Neural progenitor cell (in vitro differentiated cells): ENCODE data around the gene IL20RA. TPM values are rescaled to one million over a fixed set of nuclear protein-coding genes. Genes with fewer than 3 reads are reported as not detected.
A peak's percentile ranks its signal among the peaks of the same experiment; 100 is the strongest.
"Not testable (repeated sequence)": the region's sequence is repeated elsewhere in the genome, so short reads cannot be mapped to it uniquely, and the experiment has no call there.

Experiments used
- DNase-seq: peaks from one replicate; pipeline ENCODE4 v3.0.0-alpha.2; 2016; ENCODE audit warnings: low spot score
- H2AFZ ChIP-seq: fragments of 200-600 bp; sonication (generic); replicated peaks from 2 replicates; pipeline ENCODE4 v1.6.1; 2016; ENCODE audit warnings: antibody characterized with exemption
- H3F3A ChIP-seq: fragments of 200-600 bp; sonication (generic); 2 replicates; pipeline ENCODE4 v1.6.1; 2016; ENCODE audit warnings: antibody characterized with exemption, low read depth
- H3K27ac ChIP-seq: fragments of 200-600 bp; sonication (generic); 2 replicates; pipeline ENCODE4 v1.5.1; 2016; ENCODE audit warnings: mild to moderate bottlenecking
- H3K27me3 ChIP-seq: fragments of 200-600 bp; sonication (generic); 2 replicates; pipeline ENCODE4 v1.6.1; 2016; ENCODE audit warnings: mild to moderate bottlenecking, moderate library complexity
- H3K36me3 ChIP-seq: fragments of 200-600 bp; sonication (generic); 2 replicates; pipeline ENCODE4 v1.5.1; 2016
- H3K4me1 ChIP-seq: fragments of 200-600 bp; sonication (generic); 2 replicates; pipeline ENCODE4 v1.6.1; 2016; ENCODE audit warnings: mixed run types
- H3K4me2 ChIP-seq: fragments of 200-600 bp; sonication (generic); 2 replicates; pipeline ENCODE4 v1.6.1; 2016
- H3K4me3 ChIP-seq: fragments of 200-600 bp; sonication (generic); 2 replicates; pipeline ENCODE4 v1.5.1; 2016
- H3K79me2 ChIP-seq: fragments of 200-600 bp; sonication (generic); 2 replicates; pipeline ENCODE4 v1.6.1; 2016; ENCODE audit warnings: low read depth
- H3K9ac ChIP-seq: fragments of 200-600 bp; sonication (generic); 2 replicates; pipeline ENCODE4 v1.6.1; 2016
- H3K9me3 ChIP-seq: fragments of 200-600 bp; sonication (generic); 2 replicates; pipeline ENCODE4 v1.5.1; 2016; ENCODE audit warnings: low read depth
- H4K20me1 ChIP-seq: fragments of 200-600 bp; sonication (generic); 2 replicates; pipeline ENCODE4 v1.6.1; 2016; ENCODE audit warnings: low read depth
- H3K27ac Mint-ChIP-seq: 3 replicates; pipeline ENCODE4 v1.8.0; 2021; ENCODE audit warnings: mixed read lengths
- H3K27me3 Mint-ChIP-seq: 2 replicates; pipeline ENCODE4 v1.8.0; 2022; ENCODE audit warnings: low read depth, mild to moderate bottlenecking, inconsistent platforms, moderate library complexity, mixed read lengths; ENCODE audit not compliant: insufficient read depth
- H3K36me3 Mint-ChIP-seq: 3 replicates; pipeline ENCODE4 v1.8.0; 2021; ENCODE audit warnings: mixed read lengths
- H3K4me1 Mint-ChIP-seq: 3 replicates; pipeline ENCODE4 v1.8.0; 2021; ENCODE audit warnings: mixed read lengths
- H3K4me3 Mint-ChIP-seq: 3 replicates; pipeline ENCODE4 v1.8.0; 2021; ENCODE audit warnings: mild to moderate bottlenecking, moderate library complexity, mixed read lengths
- H3K9me3 Mint-ChIP-seq: 3 replicates; pipeline ENCODE4 v1.8.0; 2020; ENCODE audit warnings: mixed read lengths
- EZH2 ChIP-seq: fragments of 200-600 bp; sonication (generic); IDR thresholded peaks from 2 replicates; pipeline ENCODE4 v1.6.1; 2017; ENCODE audit warnings: antibody characterized with exemption, mild to moderate bottlenecking, moderate library complexity
- EZH2phosphoT487 ChIP-seq: fragments of 200-600 bp; sonication (generic); IDR thresholded peaks from 2 replicates; pipeline ENCODE4 v1.6.1; 2017; ENCODE audit warnings: antibody characterized with exemption
- total RNA-seq: library from RNA; depleted of rRNA; stranded (reverse); fragments of >200 nt; gene quantifications from 2 replicates; pipeline ENCODE4 v1.2.3, GENCODE V29; 2015; ENCODE audit warnings: low replicate concordance
- TF ChIP-seq, protein P1 (sequence below): fragments of 200-600 bp; sonication (generic); IDR thresholded peaks from 2 replicates; pipeline ENCODE4 v1.5.1; 2017; ENCODE audit warnings: antibody characterized with exemption, mild to moderate bottlenecking

The IL20RA gene
- total RNA-seq, 1 donor from 2014 or later: not detected

DNA sequence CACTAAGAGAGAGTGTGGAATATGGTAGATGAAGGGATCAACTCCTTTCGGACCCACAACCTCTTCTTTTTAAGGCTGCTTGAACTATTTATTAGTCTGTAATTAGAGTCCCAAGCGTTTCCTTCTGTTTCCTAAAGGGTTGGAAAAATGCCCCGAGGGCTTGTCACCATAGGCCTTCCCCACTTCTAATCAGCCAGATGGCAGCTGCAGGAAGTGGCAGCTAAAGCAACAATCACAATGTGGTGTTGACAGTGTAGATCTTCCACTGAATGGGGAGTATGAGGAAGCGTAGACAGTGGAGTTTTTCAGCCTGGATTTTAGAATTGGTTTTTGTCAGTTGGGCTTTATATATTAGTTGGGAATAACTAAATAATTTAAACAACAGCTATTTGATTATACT, 82.1 kb downstream of the IL20RA start:
- Histone ChIP-seq H3K4me3 (no peak overlapping the region), H3K36me3 (no peaks in the 10 kb centered on the region), H3K9me3 (no peaks in the 10 kb centered on the region), H3K27ac (no peak overlapping the region), H4K20me1 (no peaks in the 10 kb centered on the region), H3F3A (no peaks in the 10 kb centered on the region), H3K4me2 (peak overlapping the region; percentile 1), H3K79me2 (no peaks in the 10 kb centered on the region), H3K27me3 (no peaks in the 10 kb centered on the region), H3K9ac (no peak overlapping the region), H2AFZ (peak overlapping the region; percentile 77), H3K4me1 (peaks cover 3% of the 10 kb centered on the region)
- Mint-ChIP-seq H3K9me3 (no peaks in the 10 kb centered on the region), H3K36me3 (no peaks in the 10 kb centered on the region), H3K4me1 (peaks cover 22% of the 10 kb centered on the region), H3K4me3 (no peak overlapping the region), H3K27me3 (no peaks in the 10 kb centered on the region), H3K27ac (no peak overlapping the region)
- no peak for TF ChIP-seq EZH2
- TF ChIP-seq, protein P1, sequence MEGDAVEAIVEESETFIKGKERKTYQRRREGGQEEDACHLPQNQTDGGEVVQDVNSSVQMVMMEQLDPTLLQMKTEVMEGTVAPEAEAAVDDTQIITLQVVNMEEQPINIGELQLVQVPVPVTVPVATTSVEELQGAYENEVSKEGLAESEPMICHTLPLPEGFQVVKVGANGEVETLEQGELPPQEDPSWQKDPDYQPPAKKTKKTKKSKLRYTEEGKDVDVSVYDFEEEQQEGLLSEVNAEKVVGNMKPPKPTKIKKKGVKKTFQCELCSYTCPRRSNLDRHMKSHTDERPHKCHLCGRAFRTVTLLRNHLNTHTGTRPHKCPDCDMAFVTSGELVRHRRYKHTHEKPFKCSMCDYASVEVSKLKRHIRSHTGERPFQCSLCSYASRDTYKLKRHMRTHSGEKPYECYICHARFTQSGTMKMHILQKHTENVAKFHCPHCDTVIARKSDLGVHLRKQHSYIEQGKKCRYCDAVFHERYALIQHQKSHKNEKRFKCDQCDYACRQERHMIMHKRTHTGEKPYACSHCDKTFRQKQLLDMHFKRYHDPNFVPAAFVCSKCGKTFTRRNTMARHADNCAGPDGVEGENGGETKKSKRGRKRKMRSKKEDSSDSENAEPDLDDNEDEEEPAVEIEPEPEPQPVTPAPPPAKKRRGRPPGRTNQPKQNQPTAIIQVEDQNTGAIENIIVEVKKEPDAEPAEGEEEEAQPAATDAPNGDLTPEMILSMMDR: no peak
- peak; percentile 35 for DNase-seq

DNA sequence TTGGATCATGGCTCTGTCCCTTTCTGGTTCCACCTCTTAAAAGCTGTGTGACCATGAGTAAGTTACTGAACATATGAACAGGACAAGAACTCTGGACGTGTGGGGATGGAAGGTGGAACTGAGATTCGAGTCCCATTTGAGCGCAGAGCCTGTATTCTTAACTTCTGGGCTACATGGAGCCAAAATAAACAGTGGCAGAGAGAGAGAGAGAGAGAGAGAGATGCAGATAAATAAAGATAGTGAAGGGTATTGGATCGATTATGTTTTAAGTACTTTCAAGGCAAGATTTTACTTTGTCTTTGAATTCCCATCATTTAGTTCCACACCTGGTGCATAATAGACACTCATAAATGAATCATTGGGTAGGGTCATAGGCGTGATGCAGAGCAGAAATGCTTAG, 82.9 kb downstream of the IL20RA start:
- H3K4me1 ChIP-seq: peaks cover 10% of the 10 kb centered on the region
- H3K27me3 Mint-ChIP-seq: no peaks in the 10 kb centered on the region
- H3K4me3 ChIP-seq: no peak overlapping the region
- no peaks in the 10 kb centered on the region for H3K9me3 ChIP-seq
- DNase-seq: no peak
- peaks cover 27% of the 10 kb centered on the region for H3K4me1 Mint-ChIP-seq
- no peaks in the 10 kb centered on the region for H3K9me3 Mint-ChIP-seq
- no peaks in the 10 kb centered on the region for H3K36me3 Mint-ChIP-seq
- H3K27ac Mint-ChIP-seq: no peak overlapping the region
- H3K79me2 ChIP-seq: no peaks in the 10 kb centered on the region
- H3K27ac ChIP-seq: no peak overlapping the region
- H3F3A ChIP-seq: peaks cover 6% of the 10 kb centered on the region
- no peaks in the 10 kb centered on the region for H4K20me1 ChIP-seq
- no peaks in the 10 kb centered on the region for H3K27me3 ChIP-seq
- TF ChIP-seq, protein P1: no peak
- no peak for TF ChIP-seq EZH2phosphoT487
- TF ChIP-seq EZH2: no peak
- no peak overlapping the region for H3K4me3 Mint-ChIP-seq
- H3K4me2 ChIP-seq: no peak overlapping the region
- H3K36me3 ChIP-seq: no peaks in the 10 kb centered on the region
- no peak overlapping the region for H2AFZ ChIP-seq
- no peak overlapping the region for H3K9ac ChIP-seq

- Histone ChIP-seq H3K4me3 (no peak overlapping the region), H3K27me3 (no peaks in the 10 kb centered on the region), H3K4me2 (no peak overlapping the region), H3K4me1 (peaks cover 13% of the 10 kb centered on the region), H3K27ac (no peak overlapping the region), H3K36me3 (no peaks in the 10 kb centered on the region), H3K79me2 (no peaks in the 10 kb centered on the region), H4K20me1 (no peaks in the 10 kb centered on the region), H3K9me3 (no peaks in the 10 kb centered on the region), H3F3A (peaks cover 10% of the 10 kb centered on the region), H3K9ac (no peak overlapping the region), H2AFZ (no peak overlapping the region)
- no peak for TF ChIP-seq EZH2phosphoT487
- TF ChIP-seq EZH2: no peak
- TF ChIP-seq, protein P1: no peak
- Mint-ChIP-seq H3K36me3 (no peaks in the 10 kb centered on the region), H3K4me3 (no peak overlapping the region), H3K27me3 (peaks cover 4% of the 10 kb centered on the region), H3K9me3 (no peaks in the 10 kb centered on the region), H3K4me1 (peaks cover 31% of the 10 kb centered on the region), H3K27ac (no peak overlapping the region)
- no peak for DNase-seq
Observed at GRCh38 chr6:136960781-136961180, 84.0 kb downstream of the IL20RA start.

GRCh38 chr6:136959935-136960334, 84.8 kb downstream of the IL20RA start:
- H3K27ac ChIP-seq, H3K79me2 ChIP-seq, H3K9me3 Mint-ChIP-seq, H3K4me3 ChIP-seq, H3K4me2 ChIP-seq, H2AFZ ChIP-seq, H3K36me3 ChIP-seq, DNase-seq, H3K4me3 Mint-ChIP-seq, H3K27me3 ChIP-seq, H3K27ac Mint-ChIP-seq, H3K36me3 Mint-ChIP-seq, H4K20me1 ChIP-seq, H3K9ac ChIP-seq, H3K9me3 ChIP-seq, H3K27me3 Mint-ChIP-seq: not testable (repeated sequence)
- peaks cover 31% of the 10 kb centered on the region for H3K4me1 Mint-ChIP-seq
- Histone ChIP-seq H3F3A (peaks cover 10% of the 10 kb centered on the region), H3K4me1 (peaks cover 13% of the 10 kb centered on the region)
